ENCODE results near the gene QSOX2. TPM values are rescaled to one million over a fixed set of nuclear protein-coding genes. Genes with fewer than 3 reads are reported as not detected.

QSOX2 gene
- total RNA-seq = 5.5 and 19.4 TPM in 2 replicates

GRCh38 chr9:136245219-136246150, at the start of gene QSOX2:
Gene QSOX2, minus strand, starts transcription at chr9:136245812. Its CDS starts 9 bp downstream, at chr9:136245803.

GRCh38 chr9:136204838-136205706, 40.5 kb downstream of the QSOX2 start, which contains the start of gene LHX3:
Gene LHX3, minus strand, starts transcription at chr9:136205128. Its CDS starts 116 bp downstream, at chr9:136205012.

Other genes with a start within 250 kb of the QSOX2 start
- gene NACC2, start 150.5 kb downstream of the QSOX2 start, total RNA-seq = 12.5 and 20.0 TPM in 2 replicates
- gene TMEM250, start 126.9 kb downstream of the QSOX2 start, total RNA-seq = 40.6 and 48.5 TPM in 2 replicates
- not detected in 2 replicates for gene LHX3, start 40.7 kb downstream of the QSOX2 start, total RNA-seq
- gene CCDC187, start 58.3 kb upstream of the QSOX2 start, total RNA-seq = not detected in 2 replicates
- gene GPSM1, start 81.7 kb upstream of the QSOX2 start, total RNA-seq = 10.0 and 30.0 TPM in 2 replicates
- 9.8 and 12.6 TPM in 2 replicates for gene DNLZ, start 117.9 kb upstream of the QSOX2 start, total RNA-seq
- gene CARD9, start 127.9 kb upstream of the QSOX2 start, total RNA-seq = 0.16 and 0.50 TPM in 2 replicates
- gene SNAPC4, start 154.4 kb upstream of the QSOX2 start, total RNA-seq = 4.5 and 10.1 TPM in 2 replicates
- gene ENTR1, start 164.8 kb upstream of the QSOX2 start, total RNA-seq = 21.4 and 34.0 TPM in 2 replicates
- 30.4 and 37.3 TPM in 2 replicates for gene PMPCA, start 164.8 kb upstream of the QSOX2 start, total RNA-seq
- gene INPP5E, start 194.0 kb upstream of the QSOX2 start, total RNA-seq = 5.3 and 8.1 TPM in 2 replicates
- 15.1 and 36.7 TPM in 2 replicates for gene SEC16A, start 237.2 kb upstream of the QSOX2 start, total RNA-seq

All from bladder microvascular endothelial cell (primary cell).